WTC11 (cell line): ENCODE data around the gene MMP24. TPM values are rescaled to one million over a fixed set of nuclear protein-coding genes. Genes with fewer than 3 reads are reported as not detected.

Experiments used
- ATAC-seq: fragments of 200-7000 bp; cut with Tn5 transposase; 2 replicates; pipeline ENCODE4 v1.10.0; 2021; ENCODE audit warnings: mild to moderate bottlenecking, moderate library complexity
- CTCF ChIA-PET: fragments of 300-600 bp; sonication (Branson Sonifier 250); formaldehyde crosslinking; loops from one replicate; lab custom pipeline; 2021; ENCODE audit warnings: antibody characterized with exemption; lab: Charles Lee
- POLR2A ChIA-PET: fragments of 350-600 bp; sonication (Branson Sonifier 250); formaldehyde crosslinking; loops from one replicate; lab custom pipeline; 2021; ENCODE audit warnings: antibody characterized with exemption; lab: Charles Lee
- DNase-seq: peaks from one replicate; pipeline ENCODE4 v3.0.0; 2021; ENCODE audit warnings: low spot score
- H3K27ac Mint-ChIP-seq: 2 replicates; pipeline ENCODE4 v1.8.0; 2021; ENCODE audit warnings: mixed read lengths
- H3K27me3 Mint-ChIP-seq: 2 replicates; pipeline ENCODE4 v1.8.0; 2021; ENCODE audit warnings: low read depth, mild to moderate bottlenecking, moderate library complexity, mixed read lengths
- H3K36me3 Mint-ChIP-seq: 2 replicates; pipeline ENCODE4 v1.8.0; 2021; ENCODE audit warnings: mixed read lengths
- H3K4me1 Mint-ChIP-seq: 2 replicates; pipeline ENCODE4 v1.8.0; 2022; ENCODE audit warnings: mixed read lengths
- H3K4me3 Mint-ChIP-seq: 2 replicates; pipeline ENCODE4 v1.8.0; 2021; ENCODE audit warnings: mild to moderate bottlenecking, moderate library complexity, mixed read lengths
- H3K9me3 Mint-ChIP-seq: 2 replicates; pipeline ENCODE4 v1.8.0; 2021; ENCODE audit warnings: mixed read lengths
- SMAD4 ChIP-seq: sonication (generic); formaldehyde crosslinking; IDR thresholded peaks from 2 replicates; pipeline ENCODE4 v1.8.0; 2022; ENCODE audit warnings: mild to moderate bottlenecking, missing genetic modification reagents
- SOX15 ChIP-seq: fragments of 250-450 bp; sonication (Bioruptor Pico); IDR thresholded peaks from 2 replicates; pipeline ENCODE4 v1.9.0; 2021; ENCODE audit warnings: mild to moderate bottlenecking
- ZNF317 ChIP-seq: sonication (generic); formaldehyde crosslinking; IDR thresholded peaks from 2 replicates; pipeline ENCODE4 v1.8.1; 2023; ENCODE audit warnings: low read depth, mild to moderate bottlenecking, moderate library complexity, missing genetic modification reagents, borderline replicate concordance
- total RNA-seq: library from RNA; stranded (reverse); gene quantifications from 3 replicates; pipeline ENCODE4 v1.2.3, GENCODE V29; 2021
- TF ChIP-seq, protein P1 (sequence below): sonication (generic); formaldehyde crosslinking; IDR thresholded peaks from 2 replicates; pipeline ENCODE4 v1.8.0; 2022; ENCODE audit warnings: mild to moderate bottlenecking, missing genetic modification reagents
- TF ChIP-seq, protein P2 (sequence below): fragments of 200-600 bp; IDR thresholded peaks from 2 replicates; pipeline ENCODE4 v1.8.0; 2022; ENCODE audit warnings: antibody characterized with exemption
- TF ChIP-seq, protein P3 (sequence below): sonication (generic); formaldehyde crosslinking; IDR thresholded peaks from 2 replicates; pipeline ENCODE4 v1.8.0; 2023; ENCODE audit warnings: missing genetic modification reagents
- TF ChIP-seq, protein P4 (sequence below): fragments of 250-450 bp; sonication (Bioruptor Pico); IDR thresholded peaks from 2 replicates; pipeline ENCODE4 v1.9.0; 2021; ENCODE audit warnings: mild to moderate bottlenecking
- TF ChIP-seq, protein P5 (sequence below): fragments of 250-450 bp; sonication (Bioruptor Pico); IDR thresholded peaks from 2 replicates; pipeline ENCODE4 v2.1.2; 2022; ENCODE audit warnings: mild to moderate bottlenecking, moderate library complexity

Gene MMP24
- total RNA-seq, 1 experiment from 2014 or later, result 16.8 TPM

DNA sequence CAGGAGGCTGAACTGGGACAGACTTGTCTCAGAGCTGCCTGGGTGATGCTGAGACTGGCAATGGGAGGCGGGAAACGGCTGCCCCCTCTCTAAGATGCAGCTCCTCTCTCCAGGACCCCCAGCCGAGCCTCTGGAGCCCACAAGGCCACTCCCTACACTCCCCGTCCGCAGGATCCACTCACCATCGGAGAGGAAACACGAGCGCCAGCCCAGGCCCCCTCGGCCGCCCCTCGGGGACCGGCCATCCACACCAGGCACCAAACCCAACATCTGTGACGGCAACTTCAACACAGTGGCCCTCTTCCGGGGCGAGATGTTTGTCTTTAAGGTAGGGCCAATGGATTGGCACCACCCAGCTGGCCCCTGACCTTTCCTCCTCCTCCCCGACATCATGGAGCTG, 40.6 kb downstream of the MMP24 start:
- H3K27ac Mint-ChIP-seq, result peak overlapping the region; percentile 92

DNA sequence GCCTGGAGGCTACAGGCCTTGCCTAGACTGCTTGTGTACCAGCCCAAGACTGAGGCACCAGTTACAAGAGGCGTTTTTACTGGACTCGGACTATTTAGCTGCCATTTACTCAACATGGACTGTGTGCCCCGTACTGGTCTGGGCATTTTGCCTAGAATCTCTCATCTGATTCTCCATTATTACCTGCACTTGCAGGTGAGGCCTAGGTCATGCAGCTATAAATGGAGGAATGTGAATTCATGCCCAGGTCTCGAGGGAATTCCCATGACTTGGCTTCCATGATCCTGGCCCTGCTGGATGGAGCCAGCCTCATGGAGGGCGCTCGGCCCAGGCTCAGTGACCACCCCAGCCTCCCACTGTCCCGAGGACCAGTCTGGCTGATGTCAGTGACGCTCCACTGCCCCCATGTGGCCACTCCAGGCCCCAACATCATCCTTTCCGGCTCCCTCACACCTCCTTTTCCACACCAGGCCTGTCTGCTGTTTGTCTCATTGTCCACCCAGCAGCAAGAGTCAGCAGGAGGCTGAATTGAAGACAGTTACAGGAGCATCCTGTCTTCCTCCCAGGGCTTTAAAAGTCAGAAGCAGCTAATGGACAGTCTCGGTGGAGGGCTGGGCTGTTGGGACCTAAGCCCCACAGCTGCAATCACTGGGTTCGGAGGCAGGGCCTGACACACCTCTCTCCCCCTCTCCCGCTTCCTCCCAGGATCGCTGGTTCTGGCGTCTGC, 42.7 kb downstream of the MMP24 start:
- TF ChIP-seq, protein P1, sequence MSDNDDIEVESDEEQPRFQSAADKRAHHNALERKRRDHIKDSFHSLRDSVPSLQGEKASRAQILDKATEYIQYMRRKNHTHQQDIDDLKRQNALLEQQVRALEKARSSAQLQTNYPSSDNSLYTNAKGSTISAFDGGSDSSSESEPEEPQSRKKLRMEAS (CRISPR knock-in tag), result peak; percentile 43; the same call in 1 of the 2 replicates
- TF ChIP-seq SMAD4 (no peak), ZNF317 (CRISPR knock-in tag) (peak; percentile 62)
- TF ChIP-seq, protein P2, sequence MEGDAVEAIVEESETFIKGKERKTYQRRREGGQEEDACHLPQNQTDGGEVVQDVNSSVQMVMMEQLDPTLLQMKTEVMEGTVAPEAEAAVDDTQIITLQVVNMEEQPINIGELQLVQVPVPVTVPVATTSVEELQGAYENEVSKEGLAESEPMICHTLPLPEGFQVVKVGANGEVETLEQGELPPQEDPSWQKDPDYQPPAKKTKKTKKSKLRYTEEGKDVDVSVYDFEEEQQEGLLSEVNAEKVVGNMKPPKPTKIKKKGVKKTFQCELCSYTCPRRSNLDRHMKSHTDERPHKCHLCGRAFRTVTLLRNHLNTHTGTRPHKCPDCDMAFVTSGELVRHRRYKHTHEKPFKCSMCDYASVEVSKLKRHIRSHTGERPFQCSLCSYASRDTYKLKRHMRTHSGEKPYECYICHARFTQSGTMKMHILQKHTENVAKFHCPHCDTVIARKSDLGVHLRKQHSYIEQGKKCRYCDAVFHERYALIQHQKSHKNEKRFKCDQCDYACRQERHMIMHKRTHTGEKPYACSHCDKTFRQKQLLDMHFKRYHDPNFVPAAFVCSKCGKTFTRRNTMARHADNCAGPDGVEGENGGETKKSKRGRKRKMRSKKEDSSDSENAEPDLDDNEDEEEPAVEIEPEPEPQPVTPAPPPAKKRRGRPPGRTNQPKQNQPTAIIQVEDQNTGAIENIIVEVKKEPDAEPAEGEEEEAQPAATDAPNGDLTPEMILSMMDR, result peak; percentile 78
- peak; percentile 91 for DNase-seq
- ChIA-PET POLR2A (interaction anchor here (0.9 to 1.0 kb wide), 2 partner anchors 60 to 177 kb away, joined by 3 read pairs; partner anchors contain the start of gene TRPC4AP), CTCF (interaction anchor here (0.6 to 6.9 kb wide), 13 partner anchors 9 to 395 kb away, joined by 3 to 73 read pairs (median 4); partner anchors contain the start of genes ACSS2, EDEM2, MMP24 and MMP24OS)
- no peaks in the 10 kb centered on the region for H3K9me3 Mint-ChIP-seq
- H3K27ac Mint-ChIP-seq, result peak overlapping the region; percentile 86
- no peak overlapping the region for H3K4me3 Mint-ChIP-seq
- no peaks in the 10 kb centered on the region for H3K27me3 Mint-ChIP-seq
- peaks cover 37% of the 10 kb centered on the region for H3K4me1 Mint-ChIP-seq
- peak; percentile 84 for ATAC-seq
- H3K36me3 Mint-ChIP-seq, result no peaks in the 10 kb centered on the region

More for the DNA sequence above, 40.6 kb downstream of the MMP24 start:
- Mint-ChIP-seq H3K4me1 (peaks cover 45% of the 10 kb centered on the region), H3K9me3 (no peaks in the 10 kb centered on the region), H3K36me3 (no peaks in the 10 kb centered on the region), H3K4me3 (no peak overlapping the region), H3K27me3 (no peaks in the 10 kb centered on the region)
- ATAC-seq (no peak), DNase-seq (no peak)
- ChIA-PET POLR2A (interaction anchor here (0.6 kb wide), 1 partner anchor 211 kb away, joined by 5 read pairs; no protein-coding TSS in a partner anchor), CTCF (interaction anchor here (1.0 to 6.9 kb wide), 3 partner anchors 40 to 171 kb away, joined by 3 to 73 read pairs (median 45); partner anchors contain the start of gene EDEM2)
- TF ChIP-seq, protein P3, sequence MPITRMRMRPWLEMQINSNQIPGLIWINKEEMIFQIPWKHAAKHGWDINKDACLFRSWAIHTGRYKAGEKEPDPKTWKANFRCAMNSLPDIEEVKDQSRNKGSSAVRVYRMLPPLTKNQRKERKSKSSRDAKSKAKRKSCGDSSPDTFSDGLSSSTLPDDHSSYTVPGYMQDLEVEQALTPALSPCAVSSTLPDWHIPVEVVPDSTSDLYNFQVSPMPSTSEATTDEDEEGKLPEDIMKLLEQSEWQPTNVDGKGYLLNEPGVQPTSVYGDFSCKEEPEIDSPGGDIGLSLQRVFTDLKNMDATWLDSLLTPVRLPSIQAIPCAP (CRISPR knock-in tag), result no peak
- TF ChIP-seq SOX15, result no peak
- TF ChIP-seq, protein P4, sequence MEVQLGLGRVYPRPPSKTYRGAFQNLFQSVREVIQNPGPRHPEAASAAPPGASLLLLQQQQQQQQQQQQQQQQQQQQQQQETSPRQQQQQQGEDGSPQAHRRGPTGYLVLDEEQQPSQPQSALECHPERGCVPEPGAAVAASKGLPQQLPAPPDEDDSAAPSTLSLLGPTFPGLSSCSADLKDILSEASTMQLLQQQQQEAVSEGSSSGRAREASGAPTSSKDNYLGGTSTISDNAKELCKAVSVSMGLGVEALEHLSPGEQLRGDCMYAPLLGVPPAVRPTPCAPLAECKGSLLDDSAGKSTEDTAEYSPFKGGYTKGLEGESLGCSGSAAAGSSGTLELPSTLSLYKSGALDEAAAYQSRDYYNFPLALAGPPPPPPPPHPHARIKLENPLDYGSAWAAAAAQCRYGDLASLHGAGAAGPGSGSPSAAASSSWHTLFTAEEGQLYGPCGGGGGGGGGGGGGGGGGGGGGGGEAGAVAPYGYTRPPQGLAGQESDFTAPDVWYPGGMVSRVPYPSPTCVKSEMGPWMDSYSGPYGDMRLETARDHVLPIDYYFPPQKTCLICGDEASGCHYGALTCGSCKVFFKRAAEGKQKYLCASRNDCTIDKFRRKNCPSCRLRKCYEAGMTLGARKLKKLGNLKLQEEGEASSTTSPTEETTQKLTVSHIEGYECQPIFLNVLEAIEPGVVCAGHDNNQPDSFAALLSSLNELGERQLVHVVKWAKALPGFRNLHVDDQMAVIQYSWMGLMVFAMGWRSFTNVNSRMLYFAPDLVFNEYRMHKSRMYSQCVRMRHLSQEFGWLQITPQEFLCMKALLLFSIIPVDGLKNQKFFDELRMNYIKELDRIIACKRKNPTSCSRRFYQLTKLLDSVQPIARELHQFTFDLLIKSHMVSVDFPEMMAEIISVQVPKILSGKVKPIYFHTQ (CRISPR knock-in tag), result no peak
- TF ChIP-seq, protein P5, sequence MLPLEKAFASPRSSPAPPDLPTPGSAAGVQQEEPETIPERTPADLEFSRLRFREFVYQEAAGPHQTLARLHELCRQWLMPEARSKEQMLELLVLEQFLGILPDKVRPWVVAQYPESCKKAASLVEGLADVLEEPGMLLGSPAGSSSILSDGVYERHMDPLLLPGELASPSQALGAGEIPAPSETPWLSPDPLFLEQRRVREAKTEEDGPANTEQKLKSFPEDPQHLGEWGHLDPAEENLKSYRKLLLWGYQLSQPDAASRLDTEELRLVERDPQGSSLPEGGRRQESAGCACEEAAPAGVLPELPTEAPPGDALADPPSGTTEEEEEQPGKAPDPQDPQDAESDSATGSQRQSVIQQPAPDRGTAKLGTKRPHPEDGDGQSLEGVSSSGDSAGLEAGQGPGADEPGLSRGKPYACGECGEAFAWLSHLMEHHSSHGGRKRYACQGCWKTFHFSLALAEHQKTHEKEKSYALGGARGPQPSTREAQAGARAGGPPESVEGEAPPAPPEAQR (CRISPR knock-in tag), result no peak
- TF ChIP-seq, protein P2, result no peak
